ENCODE measurements around the gene MED12L. TPM values are rescaled to one million over a fixed set of nuclear protein-coding genes. Genes with fewer than 3 reads are reported as not detected.

Gene MED12L
- total RNA-seq, 2 experiments from 2014 or later = 2.9 to 3.4 TPM

DNA sequence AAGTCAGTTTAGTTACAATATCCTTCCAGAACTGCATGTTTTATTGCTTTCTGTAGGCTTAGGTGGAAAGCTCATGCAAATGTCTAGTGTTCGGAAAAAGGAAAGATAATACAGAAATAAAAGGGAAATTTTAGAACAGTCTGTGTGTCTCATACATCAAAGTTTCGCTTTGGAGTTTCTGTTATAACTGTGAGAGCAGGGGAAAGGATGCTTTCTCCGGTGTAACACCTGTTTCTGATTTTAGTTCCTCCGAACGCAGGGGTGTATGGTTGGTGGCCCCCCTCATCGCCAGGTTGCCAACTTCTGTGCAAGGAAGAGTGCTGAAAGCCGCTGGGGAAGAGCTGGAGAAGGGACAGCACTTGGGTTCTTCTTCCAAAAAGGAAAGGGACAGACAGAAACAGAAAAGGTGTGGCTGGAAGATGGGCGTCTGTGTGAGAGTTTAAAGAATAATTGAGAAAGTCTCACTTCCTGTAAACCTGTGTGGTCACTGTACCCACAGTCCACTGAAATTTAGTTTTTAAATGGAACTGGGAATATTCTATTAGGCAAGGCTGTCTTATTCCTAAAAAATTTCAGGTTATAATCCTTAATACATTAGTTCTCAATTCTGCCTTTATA lies 292.4 kb downstream of the MED12L start:
- intact Hi-C loops (cut with micrococcal nuclease) = no loop called here
- Mint-ChIP-seq H3K4me3 (no peak overlapping the region), H3K27me3 (peaks cover 2% of the 10 kb centered on the region), H3K9me3 (no peaks in the 10 kb centered on the region), H3K4me1 (ENCODE audit: low read depth) (no peaks in the 10 kb centered on the region), H3K36me3 (ENCODE audit: low read depth) (no peaks in the 10 kb centered on the region), H3K27ac (no peak overlapping the region)
- no peak for ATAC-seq
- POLR2A ChIA-PET = no interaction called here
- no peak for DNase-seq
- CTCF ChIA-PET = interaction anchor here (0.5 kb wide), 1 partner anchor 158 kb away, joined by 3 read pairs; no protein-coding TSS in a partner anchor
- TF ChIP-seq, protein P1, sequence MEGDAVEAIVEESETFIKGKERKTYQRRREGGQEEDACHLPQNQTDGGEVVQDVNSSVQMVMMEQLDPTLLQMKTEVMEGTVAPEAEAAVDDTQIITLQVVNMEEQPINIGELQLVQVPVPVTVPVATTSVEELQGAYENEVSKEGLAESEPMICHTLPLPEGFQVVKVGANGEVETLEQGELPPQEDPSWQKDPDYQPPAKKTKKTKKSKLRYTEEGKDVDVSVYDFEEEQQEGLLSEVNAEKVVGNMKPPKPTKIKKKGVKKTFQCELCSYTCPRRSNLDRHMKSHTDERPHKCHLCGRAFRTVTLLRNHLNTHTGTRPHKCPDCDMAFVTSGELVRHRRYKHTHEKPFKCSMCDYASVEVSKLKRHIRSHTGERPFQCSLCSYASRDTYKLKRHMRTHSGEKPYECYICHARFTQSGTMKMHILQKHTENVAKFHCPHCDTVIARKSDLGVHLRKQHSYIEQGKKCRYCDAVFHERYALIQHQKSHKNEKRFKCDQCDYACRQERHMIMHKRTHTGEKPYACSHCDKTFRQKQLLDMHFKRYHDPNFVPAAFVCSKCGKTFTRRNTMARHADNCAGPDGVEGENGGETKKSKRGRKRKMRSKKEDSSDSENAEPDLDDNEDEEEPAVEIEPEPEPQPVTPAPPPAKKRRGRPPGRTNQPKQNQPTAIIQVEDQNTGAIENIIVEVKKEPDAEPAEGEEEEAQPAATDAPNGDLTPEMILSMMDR (IDR thresholded peaks at IDR 0.05) = no peak

GRCh38 chr3:151379083-151379734 lies 293.7 kb downstream of the MED12L start:
- ChIA-PET POLR2A (no interaction called here), CTCF (interaction anchor here (0.6 to 1.1 kb wide), 2 partner anchors 16 to 220 kb away, joined by 3 read pairs; no protein-coding TSS in a partner anchor)
- H3K36me3 Mint-ChIP-seq (ENCODE audit: low read depth) = no peaks in the 10 kb centered on the region
- intact Hi-C loops (cut with micrococcal nuclease) = no loop called here
- TF ChIP-seq, protein P1 (IDR thresholded peaks at IDR 0.05) = no peak
- ATAC-seq (no peak), DNase-seq (peak; percentile 32)
- H3K4me3 Mint-ChIP-seq = no peak overlapping the region
- H3K27ac Mint-ChIP-seq = no peak overlapping the region
- peaks cover 2% of the 10 kb centered on the region for H3K27me3 Mint-ChIP-seq
- H3K4me1 Mint-ChIP-seq (ENCODE audit: low read depth) = no peaks in the 10 kb centered on the region
- H3K9me3 Mint-ChIP-seq = no peaks in the 10 kb centered on the region

- H3K9me3 Mint-ChIP-seq = no peaks in the 10 kb centered on the region
- H3K36me3 Mint-ChIP-seq (ENCODE audit: low read depth) = no peaks in the 10 kb centered on the region
- peaks cover 2% of the 10 kb centered on the region for H3K27me3 Mint-ChIP-seq
- DNase-seq = no peak
- no peak for ATAC-seq
- TF ChIP-seq, protein P1 (IDR thresholded peaks at IDR 0.05) = no peak
- no peak overlapping the region for H3K27ac Mint-ChIP-seq
- intact Hi-C loops (cut with micrococcal nuclease) = no loop called here
- ChIA-PET CTCF (no interaction called here), POLR2A (interaction anchor here (0.7 kb wide), 1 partner anchor 9 kb away, joined by 3 read pairs; no protein-coding TSS in a partner anchor)
- H3K4me1 Mint-ChIP-seq (ENCODE audit: low read depth) = peaks cover 4% of the 10 kb centered on the region
- H3K4me3 Mint-ChIP-seq = no peak overlapping the region
Observed at GRCh38 chr3:151382671-151383070, 297.2 kb downstream of the MED12L start.

- no peak for ATAC-seq
Observed at GRCh38 chr3:151383111-151383510, 297.6 kb downstream of the MED12L start.

GRCh38 chr3:151383956-151384355 lies 298.5 kb downstream of the MED12L start:
- TF ChIP-seq, protein P1 (IDR thresholded peaks at IDR 0.05) = no peak
- Mint-ChIP-seq H3K4me3 (no peak overlapping the region), H3K4me1 (ENCODE audit: low read depth) (peaks cover 4% of the 10 kb centered on the region), H3K27me3 (no peaks in the 10 kb centered on the region), H3K27ac (no peak overlapping the region), H3K36me3 (ENCODE audit: low read depth) (no peaks in the 10 kb centered on the region), H3K9me3 (no peaks in the 10 kb centered on the region)
- ChIA-PET CTCF (no interaction called here), POLR2A (no interaction called here)
- intact Hi-C loops (cut with micrococcal nuclease) = no loop called here
- DNase-seq = no peak
- no peak for ATAC-seq

More at GRCh38 chr3:151383111-151383510, 297.6 kb downstream of the MED12L start:
- ChIA-PET POLR2A (no interaction called here), CTCF (no interaction called here)
- no peaks in the 10 kb centered on the region for H3K27me3 Mint-ChIP-seq
- no peak overlapping the region for H3K27ac Mint-ChIP-seq
- DNase-seq = no peak
- no peak overlapping the region for H3K4me3 Mint-ChIP-seq
- H3K4me1 Mint-ChIP-seq (ENCODE audit: low read depth) = peaks cover 4% of the 10 kb centered on the region
- H3K9me3 Mint-ChIP-seq = no peaks in the 10 kb centered on the region
- intact Hi-C loops (cut with micrococcal nuclease) = no loop called here
- no peaks in the 10 kb centered on the region for H3K36me3 Mint-ChIP-seq (ENCODE audit: low read depth)
- TF ChIP-seq, protein P1 (IDR thresholded peaks at IDR 0.05) = no peak
